GM12878 (cell line): ENCODE data around the gene GDF15.
A peak's percentile ranks its signal among the peaks of the same experiment; 100 is the strongest.

ENCODE experiments used
- CREB1 ChIP-seq: IDR thresholded peaks from 2 replicates; pipeline ENCODE4 v1.6.1; 2012; ENCODE audit warnings: low read depth, mild to moderate bottlenecking, inconsistent platforms
- CTCF ChIP-seq, 3 experiments: IDR thresholded peaks in 2 of 3; conservative IDR thresholded peaks in 1 of 3; 2 replicates each; pipeline ENCODE4 v1.5.1; 2011; ENCODE audit warnings: low read depth in 3 of 3, low read length in 3 of 3, mild to moderate bottlenecking in 3 of 3, control low read depth in 2 of 3, moderate library complexity in 2 of 3, inconsistent platforms in 1 of 3, mixed read lengths in 1 of 3; ENCODE audit not compliant: control insufficient read depth in 2 of 3, insufficient read depth in 1 of 3; ENCODE audit errors: extremely low read depth in 1 of 3
- HDAC6 ChIP-seq: fragments of 200-600 bp; sonication (generic); IDR thresholded peaks from one replicate; pipeline ENCODE4 v1.8.0; 2017; ENCODE audit warnings: antibody characterized with exemption; ENCODE audit not compliant: unreplicated experiment
- POLR2A ChIP-seq: IDR thresholded peaks from 2 replicates; pipeline ENCODE4 v1.6.1; 2011; ENCODE audit warnings: low read depth, mild to moderate bottlenecking, low read length
- RAD21 ChIP-seq: IDR thresholded peaks from 2 replicates; pipeline ENCODE4 v1.6.1; 2011; ENCODE audit warnings: mild to moderate bottlenecking, low read depth, low read length, moderate library complexity; ENCODE audit not compliant: insufficient read depth
- SMAD1 ChIP-seq: fragments of 450-650 bp; IDR thresholded peaks from 2 replicates; pipeline ENCODE4 v1.6.1; 2018; ENCODE audit warnings: mild to moderate bottlenecking, low read depth; ENCODE audit not compliant: partially characterized antibody
- TCF12 ChIP-seq: IDR thresholded peaks from 2 replicates; pipeline ENCODE4 v1.6.1; 2011; ENCODE audit warnings: low read depth, mild to moderate bottlenecking, low read length

GRCh38 chr19:18373892-18374629, 11.9 kb upstream of the GDF15 start:
- peak; percentile 56 for TF ChIP-seq SMAD1
- no peak for TF ChIP-seq CTCF (IDR thresholded peaks at IDR 0.05 in 2 of 3, conservative IDR thresholded peaks at IDR 0.05 in 1 of 3; ENCODE audit: control insufficient read depth in 2 of 3, extremely low read depth in 1 of 3, insufficient read depth in 1 of 3, low read depth in 3 of 3, low read length in 3 of 3)
- no peak for TF ChIP-seq HDAC6
- peak; percentile 50; the same call in 1 of the 2 replicates for TF ChIP-seq CREB1
- peak; percentile 95 for TF ChIP-seq TCF12
- TF ChIP-seq RAD21 = no peak
- TF ChIP-seq POLR2A = peak; percentile 77; the same call in 1 of the 2 replicates
